C4-2B (cell line): ENCODE results near the gene SLAMF9.

Experiments
- H3K27ac ChIP-seq: fragments of 450-650 bp; 2 replicates; pipeline ENCODE4 v1.5.1; 2017
- CTCF ChIP-seq: fragments of 450-650 bp; conservative IDR thresholded peaks from 2 replicates; pipeline ENCODE4 v1.5.1; 2017; ENCODE audit warnings: mild to moderate bottlenecking
- ZFX ChIP-seq: fragments of 450-650 bp; IDR thresholded peaks from 2 replicates; pipeline ENCODE4 v1.6.1; 2017

Gene SLAMF9

GRCh38 chr1:159943278-159943640, 10.8 kb downstream of the SLAMF9 start:
- H3K27ac ChIP-seq, result no peak overlapping the region
- TF ChIP-seq CTCF (no peak), ZFX (no peak)

- no peak overlapping the region for H3K27ac ChIP-seq
- TF ChIP-seq ZFX (no peak), CTCF (no peak)
Measured at GRCh38 chr1:159942632-159943277, 11.3 kb downstream of the SLAMF9 start.

- TF ChIP-seq CTCF (no peak), ZFX (no peak)
- H3K27ac ChIP-seq, result no peak overlapping the region
Measured at GRCh38 chr1:159941591-159942560, 12.2 kb downstream of the SLAMF9 start.

GRCh38 chr1:159941141-159941540, 12.9 kb downstream of the SLAMF9 start:
- TF ChIP-seq CTCF (no peak), ZFX (no peak)

GRCh38 chr1:159940006-159940620, 13.9 kb downstream of the SLAMF9 start:
- no peak for TF ChIP-seq ZFX
- TF ChIP-seq CTCF, result no peak
- no peak overlapping the region for H3K27ac ChIP-seq

More at GRCh38 chr1:159941141-159941540, 12.9 kb downstream of the SLAMF9 start:
- no peak overlapping the region for H3K27ac ChIP-seq

- H3K27ac ChIP-seq, result no peak overlapping the region
Measured at GRCh38 chr1:159939678-159940002, 14.4 kb downstream of the SLAMF9 start.

More at GRCh38 chr1:159939678-159940002, 14.4 kb downstream of the SLAMF9 start:
- no peak for TF ChIP-seq CTCF
- TF ChIP-seq ZFX, result no peak
